ENCODE results near the gene SOX13. TPM values are rescaled to one million over a fixed set of nuclear protein-coding genes. Genes with fewer than 3 reads are reported as not detected.

Gene SOX13
- total RNA-seq (2021; ENCODE audit: unreplicated experiment) (53.0 TPM), Bru-seq, nascent RNA (percentile 73 among the genes with signal in this experiment), BruChase-seq, experiment 1, labeled RNA remaining after a 2-hour chase (percentile 68 among the genes with signal in this experiment), BruChase-seq, experiment 2, labeled RNA remaining after a 6-hour chase (percentile 71 among the genes with signal in this experiment)
- 60.8 TPM for polyA plus RNA-seq (2012; ENCODE audit: insufficient read length)
- long read RNA-seq, partial matches to known transcripts: 7 of 19 reads
- long read RNA-seq, other reads (novel, unspliced or antisense): 11 of 19 reads

DNA sequence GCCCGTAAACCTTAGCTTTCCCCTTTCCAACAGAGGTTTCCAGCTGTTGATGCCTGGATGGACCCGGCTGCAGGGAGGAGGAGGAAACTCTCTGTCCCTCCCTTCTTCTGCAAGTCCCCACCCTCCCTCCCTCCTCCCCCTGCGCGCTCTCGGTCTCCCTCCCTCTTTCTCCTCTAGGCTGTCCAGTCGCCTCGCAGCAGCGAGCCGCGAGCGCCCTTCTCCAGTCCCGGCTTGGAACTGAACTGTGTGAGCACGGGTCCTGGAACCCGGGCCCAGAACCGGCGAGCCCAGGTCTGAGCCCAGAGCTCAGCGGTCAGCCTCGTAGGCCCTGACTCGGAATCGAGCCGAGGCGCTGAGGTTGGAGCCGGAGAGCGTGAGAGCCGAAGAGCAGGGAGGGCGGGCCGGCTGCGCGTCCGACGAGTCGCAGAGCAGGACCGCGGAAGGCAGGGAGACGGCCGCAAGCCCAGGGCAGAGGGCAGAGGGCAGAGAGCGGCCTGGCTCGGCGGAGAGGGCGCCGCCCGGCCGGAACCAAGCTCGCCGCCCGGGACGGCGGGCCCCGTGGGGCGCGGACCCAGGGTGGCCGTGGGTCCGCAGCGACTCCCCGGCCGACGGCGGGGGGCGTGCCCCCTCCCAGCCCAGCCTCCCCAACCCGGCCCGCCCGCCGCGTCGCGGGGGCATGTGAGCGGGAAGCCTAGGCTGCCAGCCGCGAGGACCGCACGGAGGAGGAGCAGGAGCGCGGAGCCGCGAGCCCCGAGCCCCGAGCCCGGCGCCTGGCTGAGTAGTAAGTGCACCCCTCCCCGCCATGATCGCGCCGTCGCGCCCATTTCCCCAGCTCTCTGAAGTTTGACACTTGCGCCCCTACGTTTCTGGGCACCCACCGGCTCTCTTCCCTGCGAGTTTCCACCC, at the start of gene SOX13:
Gene SOX13 (plus strand): TSS at position 185 of the 906 bp plus-strand sequence. CDS start 39,801 bp downstream, outside the sequence.
- Histone ChIP-seq H3K27ac (ENCODE audit: low read length) (peak within 1 kb of the TSS; percentile 78), H3K4me3 (ENCODE audit: low read depth in 2 of 2, low read length in 2 of 2) (peak within 1 kb of the TSS; percentile 80 to 84), H3K4me1 (ENCODE audit: control insufficient read depth, insufficient read depth, low read length) (peaks cover 25% of the 10 kb centered on the region), H3K9me3 (ENCODE audit: control insufficient read depth, insufficient read depth, low read depth, low read length) (no peaks in the 10 kb centered on the region), H3K27me3 (ENCODE audit: control insufficient read depth, insufficient read depth, low read length) (no peaks in the 10 kb centered on the region), H3K36me3 (ENCODE audit: control insufficient read depth, insufficient read depth, low read length) (no peaks in the 10 kb centered on the region; the same call in 1 of the 2 replicates)
- ChIA-PET POLR2A (interaction anchor here (0.6 kb wide), 2 partner anchors 198 to 217 kb away, joined by 3 to 4 read pairs; no protein-coding TSS in a partner anchor), CTCF (interaction anchor here (0.6 to 0.9 kb wide), 3 partner anchors 39 to 207 kb away, joined by 3 to 5 read pairs (median 4); no protein-coding TSS in a partner anchor)
- TF ChIP-seq POLR2AphosphoS5 (IDR thresholded peaks at IDR 0.05; ENCODE audit: low read depth, low read length) (peak; percentile 90), SIN3A (IDR thresholded peaks at IDR 0.05; ENCODE audit: borderline replicate concordance, insufficient read depth, low read depth, low read length) (peak; percentile 38; the same call in 1 of the 2 replicates)
- TF ChIP-seq, protein P1, sequence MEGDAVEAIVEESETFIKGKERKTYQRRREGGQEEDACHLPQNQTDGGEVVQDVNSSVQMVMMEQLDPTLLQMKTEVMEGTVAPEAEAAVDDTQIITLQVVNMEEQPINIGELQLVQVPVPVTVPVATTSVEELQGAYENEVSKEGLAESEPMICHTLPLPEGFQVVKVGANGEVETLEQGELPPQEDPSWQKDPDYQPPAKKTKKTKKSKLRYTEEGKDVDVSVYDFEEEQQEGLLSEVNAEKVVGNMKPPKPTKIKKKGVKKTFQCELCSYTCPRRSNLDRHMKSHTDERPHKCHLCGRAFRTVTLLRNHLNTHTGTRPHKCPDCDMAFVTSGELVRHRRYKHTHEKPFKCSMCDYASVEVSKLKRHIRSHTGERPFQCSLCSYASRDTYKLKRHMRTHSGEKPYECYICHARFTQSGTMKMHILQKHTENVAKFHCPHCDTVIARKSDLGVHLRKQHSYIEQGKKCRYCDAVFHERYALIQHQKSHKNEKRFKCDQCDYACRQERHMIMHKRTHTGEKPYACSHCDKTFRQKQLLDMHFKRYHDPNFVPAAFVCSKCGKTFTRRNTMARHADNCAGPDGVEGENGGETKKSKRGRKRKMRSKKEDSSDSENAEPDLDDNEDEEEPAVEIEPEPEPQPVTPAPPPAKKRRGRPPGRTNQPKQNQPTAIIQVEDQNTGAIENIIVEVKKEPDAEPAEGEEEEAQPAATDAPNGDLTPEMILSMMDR (IDR thresholded peaks at IDR 0.05): no peak; the same call in 1 of the 2 replicates
- in situ Hi-C loops (cut with HindIII; ENCODE audit: low pct_unique_long_range_greater_than_20kb, low sequenced_read_pairs) (no loop called here), intact Hi-C loops (cut with micrococcal nuclease; ENCODE audit: unreplicated experiment) (no loop called here)
- BruUV-seq (replicated peaks): no TSS peak
- DNase-seq (ENCODE audit: low read depth, low spot score) (peak; percentile 48), ATAC-seq (peak; percentile 89)

DNA sequence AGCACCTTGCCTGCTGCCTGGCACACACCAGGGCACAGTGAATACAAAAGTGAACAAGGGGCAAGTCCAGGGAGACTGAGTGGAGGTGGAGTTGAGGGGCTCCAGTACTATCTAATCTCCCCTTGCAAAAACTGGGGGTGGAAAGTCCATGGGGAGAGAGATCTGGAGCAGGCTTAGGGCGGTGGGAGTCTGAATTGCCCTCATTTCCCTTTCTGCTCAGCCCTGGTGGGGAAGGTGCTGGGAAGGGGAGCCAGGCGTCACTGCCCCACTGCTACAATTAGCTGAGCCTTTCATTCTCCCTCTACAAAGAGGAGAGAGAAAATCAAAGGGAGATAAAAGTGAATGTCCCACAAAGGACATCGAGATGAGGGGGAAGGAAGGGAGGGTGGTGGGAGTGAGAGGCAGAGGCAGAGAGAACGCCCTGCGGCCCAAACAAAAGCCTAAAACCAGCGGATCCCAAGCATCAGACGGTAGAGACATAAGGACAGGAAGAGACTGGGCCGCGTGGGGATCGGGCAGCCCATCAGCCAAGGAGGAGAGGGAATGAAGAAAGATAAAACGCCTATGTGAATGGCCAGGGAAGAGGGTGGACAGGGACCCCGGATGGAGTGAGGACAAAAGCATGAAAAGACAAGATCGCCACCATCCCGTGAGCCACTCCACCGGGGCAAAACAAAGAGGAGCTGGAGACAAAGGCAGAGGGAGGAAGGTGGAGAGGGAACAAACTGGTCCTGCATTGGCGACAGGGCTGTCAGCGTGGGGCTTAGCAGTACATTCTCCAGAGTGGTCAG, 46.8 kb upstream of the SOX13 start:
- ATAC-seq (no peak), DNase-seq (ENCODE audit: low read depth, low spot score) (no peak)
- Histone ChIP-seq H3K36me3 (ENCODE audit: control insufficient read depth, insufficient read depth, low read length) (no peaks in the 10 kb centered on the region), H3K27ac (ENCODE audit: low read length) (no peak overlapping the region), H3K4me3 (ENCODE audit: low read depth in 2 of 2, low read length in 2 of 2) (no peak overlapping the region), H3K9me3 (ENCODE audit: control insufficient read depth, insufficient read depth, low read depth, low read length) (no peaks in the 10 kb centered on the region), H3K4me1 (ENCODE audit: control insufficient read depth, insufficient read depth, low read length) (peaks cover 3% of the 10 kb centered on the region; the same call in 1 of the 2 replicates), H3K27me3 (ENCODE audit: control insufficient read depth, insufficient read depth, low read length) (no peaks in the 10 kb centered on the region)
- TF ChIP-seq POLR2AphosphoS5 (IDR thresholded peaks at IDR 0.05; ENCODE audit: low read depth, low read length) (no peak), SIN3A (IDR thresholded peaks at IDR 0.05; ENCODE audit: borderline replicate concordance, insufficient read depth, low read depth, low read length) (no peak), TCF7L2 (IDR thresholded peaks at IDR 0.05; ENCODE audit: low read depth, low read length) (no peak)
- TF ChIP-seq, protein P1 (IDR thresholded peaks at IDR 0.05): no peak
- TF ChIP-seq, protein P2, sequence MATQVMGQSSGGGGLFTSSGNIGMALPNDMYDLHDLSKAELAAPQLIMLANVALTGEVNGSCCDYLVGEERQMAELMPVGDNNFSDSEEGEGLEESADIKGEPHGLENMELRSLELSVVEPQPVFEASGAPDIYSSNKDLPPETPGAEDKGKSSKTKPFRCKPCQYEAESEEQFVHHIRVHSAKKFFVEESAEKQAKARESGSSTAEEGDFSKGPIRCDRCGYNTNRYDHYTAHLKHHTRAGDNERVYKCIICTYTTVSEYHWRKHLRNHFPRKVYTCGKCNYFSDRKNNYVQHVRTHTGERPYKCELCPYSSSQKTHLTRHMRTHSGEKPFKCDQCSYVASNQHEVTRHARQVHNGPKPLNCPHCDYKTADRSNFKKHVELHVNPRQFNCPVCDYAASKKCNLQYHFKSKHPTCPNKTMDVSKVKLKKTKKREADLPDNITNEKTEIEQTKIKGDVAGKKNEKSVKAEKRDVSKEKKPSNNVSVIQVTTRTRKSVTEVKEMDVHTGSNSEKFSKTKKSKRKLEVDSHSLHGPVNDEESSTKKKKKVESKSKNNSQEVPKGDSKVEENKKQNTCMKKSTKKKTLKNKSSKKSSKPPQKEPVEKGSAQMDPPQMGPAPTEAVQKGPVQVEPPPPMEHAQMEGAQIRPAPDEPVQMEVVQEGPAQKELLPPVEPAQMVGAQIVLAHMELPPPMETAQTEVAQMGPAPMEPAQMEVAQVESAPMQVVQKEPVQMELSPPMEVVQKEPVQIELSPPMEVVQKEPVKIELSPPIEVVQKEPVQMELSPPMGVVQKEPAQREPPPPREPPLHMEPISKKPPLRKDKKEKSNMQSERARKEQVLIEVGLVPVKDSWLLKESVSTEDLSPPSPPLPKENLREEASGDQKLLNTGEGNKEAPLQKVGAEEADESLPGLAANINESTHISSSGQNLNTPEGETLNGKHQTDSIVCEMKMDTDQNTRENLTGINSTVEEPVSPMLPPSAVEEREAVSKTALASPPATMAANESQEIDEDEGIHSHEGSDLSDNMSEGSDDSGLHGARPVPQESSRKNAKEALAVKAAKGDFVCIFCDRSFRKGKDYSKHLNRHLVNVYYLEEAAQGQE (IDR thresholded peaks at IDR 0.05; ENCODE audit: insufficient read depth in 1 of 2, low read depth in 2 of 2, low read length in 1 of 2): no peak
- no TSS peak for BruUV-seq (replicated peaks)
- POLR2A ChIA-PET: no interaction called here
- CTCF ChIA-PET: no interaction called here
- in situ Hi-C loops (cut with HindIII; ENCODE audit: low pct_unique_long_range_greater_than_20kb, low sequenced_read_pairs) (no loop called here), intact Hi-C loops (cut with micrococcal nuclease; ENCODE audit: unreplicated experiment) (no loop called here)

Measured in Panc1 (cell line).